ENCODE measurements around the gene PDS5B. TPM values are rescaled to one million over a fixed set of nuclear protein-coding genes. Genes with fewer than 3 reads are reported as not detected.

PDS5B gene
- total and polyA plus RNA-seq, 7 experiments from 2014 or later = 36.0 to 68.0 (median 44.2) TPM

- no peaks in the 10 kb centered on the region for H3K4me1 ChIP-seq (ENCODE audit: control insufficient read depth in 2 of 2, insufficient read depth in 2 of 2, low read length in 2 of 2)
- Mint-ChIP-seq H3K27me3 (no peaks in the 10 kb centered on the region), H3K27ac (peak overlapping the region in 1 of 9 donors; percentile 26), H3K4me1 (peaks cover 21 to 79% (median 58%) of the 10 kb centered on the region in 7 donors), H3K36me3 (peaks cover 0 to 17% (median 8%) of the 10 kb centered on the region in 5 donors), H3K9me3 (peaks cover 0 to 5% (median 0%) of the 10 kb centered on the region in 11 donors), H3K4me3 (no peak overlapping the region)
- H3K4me3 ChIP-seq (ENCODE audit: low read length) = no peak overlapping the region
- no peak overlapping the region for H3K27ac ChIP-seq (ENCODE audit: low read depth, low read length)
- no peaks in the 10 kb centered on the region for H3K27me3 ChIP-seq (ENCODE audit: control insufficient read depth in 2 of 2, insufficient read depth in 2 of 2, low read length in 2 of 2)
- intact Hi-C loops (cut with micrococcal nuclease) = loop anchor here in 1 of 2 donors (5.0 kb wide), 1 partner anchor 723 kb away; no protein-coding TSS in a partner anchor
- H3K9me3 ChIP-seq (ENCODE audit: control insufficient read depth in 2 of 3, low read length in 3 of 3) = no peaks in the 10 kb centered on the region
- ChIA-PET CTCF (interaction anchor here (0.6 kb wide), 1 partner anchor 9 kb away, joined by 3 read pairs; no protein-coding TSS in a partner anchor), POLR2A (no interaction called here)
- DNase-seq = no peak
- H3K36me3 ChIP-seq (ENCODE audit: control insufficient read depth in 2 of 3, insufficient read depth in 3 of 3, low read length in 3 of 3) = no peaks in the 10 kb centered on the region
- ATAC-seq = no peak
Observed at GRCh38 chr13:32629866-32630265, 43.6 kb downstream of the PDS5B start.

GRCh38 chr13:32632343-32632909, 46.2 kb downstream of the PDS5B start:
- peaks cover 13 to 55% (median 40%) of the 10 kb centered on the region in 7 donors for H3K4me1 Mint-ChIP-seq
- Histone ChIP-seq H3K4me3 (ENCODE audit: low read length) (no peak overlapping the region), H3K27ac (ENCODE audit: low read depth, low read length) (no peak overlapping the region), H3K27me3 (ENCODE audit: control insufficient read depth in 2 of 2, insufficient read depth in 2 of 2, low read length in 2 of 2) (no peaks in the 10 kb centered on the region), H3K9me3 (ENCODE audit: control insufficient read depth in 2 of 3, low read length in 3 of 3) (no peaks in the 10 kb centered on the region), H3K4me1 (ENCODE audit: control insufficient read depth in 2 of 2, insufficient read depth in 2 of 2, low read length in 2 of 2) (no peaks in the 10 kb centered on the region), H3K36me3 (ENCODE audit: control insufficient read depth in 2 of 3, insufficient read depth in 3 of 3, low read length in 3 of 3) (no peaks in the 10 kb centered on the region)
- peaks cover 0 to 5% (median 0%) of the 10 kb centered on the region in 11 donors for H3K9me3 Mint-ChIP-seq
- POLR2A ChIA-PET = interaction anchor here (0.6 kb wide), 1 partner anchor 196 kb away, joined by 3 read pairs; no protein-coding TSS in a partner anchor
- CTCF ChIA-PET = interaction anchor here (0.6 to 1.0 kb wide), 3 partner anchors 10 to 46 kb away, joined by 3 to 4 read pairs (median 3); partner anchors contain the start of gene PDS5B
- intact Hi-C loops (cut with micrococcal nuclease) = loop anchor here in 1 of 2 donors (5.0 kb wide), 1 partner anchor 725 kb away; no protein-coding TSS in a partner anchor
- DNase-seq (no peak), ATAC-seq (no peak)
- H3K36me3 Mint-ChIP-seq = peaks cover 0 to 13% (median 8%) of the 10 kb centered on the region in 5 donors
- H3K27ac Mint-ChIP-seq = peak overlapping the region in 3 of 9 donors; percentile 11 to 65 (median 20)
- no peaks in the 10 kb centered on the region for H3K27me3 Mint-ChIP-seq
- H3K4me3 Mint-ChIP-seq = no peak overlapping the region

- ATAC-seq (no peak), DNase-seq (no peak)
- Histone ChIP-seq H3K27ac (ENCODE audit: low read depth, low read length) (no peak overlapping the region), H3K9me3 (ENCODE audit: control insufficient read depth in 2 of 3, low read length in 3 of 3) (no peaks in the 10 kb centered on the region), H3K4me1 (ENCODE audit: control insufficient read depth in 2 of 2, insufficient read depth in 2 of 2, low read length in 2 of 2) (peaks cover 0 to 7% of the 10 kb centered on the region in 2 donors), H3K27me3 (ENCODE audit: control insufficient read depth in 2 of 2, insufficient read depth in 2 of 2, low read length in 2 of 2) (no peaks in the 10 kb centered on the region), H3K36me3 (ENCODE audit: control insufficient read depth in 2 of 3, insufficient read depth in 3 of 3, low read length in 3 of 3) (no peaks in the 10 kb centered on the region), H3K4me3 (ENCODE audit: low read length) (no peak overlapping the region)
- CTCF ChIA-PET = interaction anchor here (0.6 to 2.5 kb wide), 8 partner anchors 10 to 55 kb away, joined by 3 to 6 read pairs (median 4); partner anchors contain the start of gene PDS5B
- Mint-ChIP-seq H3K9me3 (peaks cover 0 to 1% (median 0%) of the 10 kb centered on the region in 11 donors), H3K4me3 (no peak overlapping the region), H3K4me1 (peaks cover 10 to 38% (median 24%) of the 10 kb centered on the region in 7 donors), H3K36me3 (peaks cover 0 to under 1% (median 0%) of the 10 kb centered on the region in 5 donors), H3K27ac (no peak overlapping the region), H3K27me3 (no peaks in the 10 kb centered on the region)
- intact Hi-C loops (cut with micrococcal nuclease) = loop anchor here (5.0 kb wide), 3 partner anchors 99 to 254 kb away; partner anchors contain the start of gene N4BP2L2 (in 1 of the 2)
- POLR2A ChIA-PET = interaction anchor here (1.1 kb wide), 1 partner anchor 51 kb away, joined by 4 read pairs; the partner anchor contains the start of gene PDS5B
Observed at GRCh38 chr13:32636711-32637110, 50.5 kb downstream of the PDS5B start.

GRCh38 chr13:32638739-32639138, 52.5 kb downstream of the PDS5B start:
- ATAC-seq (no peak), DNase-seq (no peak)
- ChIA-PET POLR2A (no interaction called here), CTCF (interaction anchor here (1.1 to 1.2 kb wide), 2 partner anchors 51 to 53 kb away, joined by 4 to 5 read pairs; no protein-coding TSS in a partner anchor)
- peaks cover 14 to 40% (median 28%) of the 10 kb centered on the region in 7 donors for H3K4me1 Mint-ChIP-seq
- no peaks in the 10 kb centered on the region for H3K27me3 ChIP-seq (ENCODE audit: control insufficient read depth in 2 of 2, insufficient read depth in 2 of 2, low read length in 2 of 2)
- peaks cover 0 to 1% (median 0%) of the 10 kb centered on the region in 11 donors for H3K9me3 Mint-ChIP-seq
- H3K4me1 ChIP-seq (ENCODE audit: control insufficient read depth in 2 of 2, insufficient read depth in 2 of 2, low read length in 2 of 2) = peaks cover 0 to 12% of the 10 kb centered on the region in 2 donors
- H3K27ac ChIP-seq (ENCODE audit: low read depth, low read length) = no peak overlapping the region
- H3K4me3 ChIP-seq (ENCODE audit: low read length) = no peak overlapping the region
- no peak overlapping the region for H3K4me3 Mint-ChIP-seq
- H3K27ac Mint-ChIP-seq = no peak overlapping the region
- H3K27me3 Mint-ChIP-seq = no peaks in the 10 kb centered on the region
- no peaks in the 10 kb centered on the region for H3K9me3 ChIP-seq (ENCODE audit: control insufficient read depth in 2 of 3, low read length in 3 of 3)
- no peaks in the 10 kb centered on the region for H3K36me3 ChIP-seq (ENCODE audit: control insufficient read depth in 2 of 3, insufficient read depth in 3 of 3, low read length in 3 of 3)
- no peaks in the 10 kb centered on the region for H3K36me3 Mint-ChIP-seq
- intact Hi-C loops (cut with micrococcal nuclease) = loop anchor here (1.0 to 5.0 kb wide), 11 partner anchors 12 to 1084 kb away; partner anchors contain the start of genes N4BP2L2 (in 2 of the 2), PDS5B (in 2 of the 2), BRCA2 (in 1 of the 2) and ZAR1L (in 1 of the 2)

GRCh38 chr13:32639502-32640105, 53.4 kb downstream of the PDS5B start:
- ChIA-PET CTCF (interaction anchor here (0.6 to 2.2 kb wide), 10 partner anchors 9 to 729 kb away, joined by 3 to 11 read pairs (median 4); partner anchors contain the start of gene PDS5B), POLR2A (interaction anchor here (0.7 to 1.2 kb wide), 2 partner anchors 51 to 53 kb away, joined by 3 to 6 read pairs; partner anchors contain the start of gene PDS5B)
- H3K27ac ChIP-seq (ENCODE audit: low read depth, low read length) = no peak overlapping the region
- Mint-ChIP-seq H3K36me3 (no peaks in the 10 kb centered on the region), H3K27ac (no peak overlapping the region), H3K27me3 (no peaks in the 10 kb centered on the region), H3K9me3 (peaks cover 0 to 1% (median 0%) of the 10 kb centered on the region in 11 donors), H3K4me1 (peaks cover 11 to 43% (median 32%) of the 10 kb centered on the region in 7 donors), H3K4me3 (no peak overlapping the region)
- DNase-seq = peak in 7 of 9 donors; percentile 40 to 60 (median 53)
- no peaks in the 10 kb centered on the region for H3K36me3 ChIP-seq (ENCODE audit: control insufficient read depth in 2 of 3, insufficient read depth in 3 of 3, low read length in 3 of 3)
- intact Hi-C loops (cut with micrococcal nuclease) = loop anchor here (1.0 to 5.0 kb wide), 12 partner anchors 11 to 1083 kb away; partner anchors contain the start of genes N4BP2L2 (in 2 of the 2), PDS5B (in 2 of the 2), BRCA2 (in 1 of the 2) and KL (in 1 of the 2)
- ATAC-seq = peak; percentile 95
- H3K4me1 ChIP-seq (ENCODE audit: control insufficient read depth in 2 of 2, insufficient read depth in 2 of 2, low read length in 2 of 2) = peaks cover 0 to 12% of the 10 kb centered on the region in 2 donors
- no peaks in the 10 kb centered on the region for H3K27me3 ChIP-seq (ENCODE audit: control insufficient read depth in 2 of 2, insufficient read depth in 2 of 2, low read length in 2 of 2)
- no peak overlapping the region for H3K4me3 ChIP-seq (ENCODE audit: low read length)
- H3K9me3 ChIP-seq (ENCODE audit: control insufficient read depth in 2 of 3, low read length in 3 of 3) = no peaks in the 10 kb centered on the region

GRCh38 chr13:32642316-32642715, 56.1 kb downstream of the PDS5B start:
- H3K4me1 Mint-ChIP-seq = peaks cover 30 to 70% (median 59%) of the 10 kb centered on the region in 7 donors
- intact Hi-C loops (cut with micrococcal nuclease) = loop anchor here in 1 of 2 donors (5.0 kb wide), 1 partner anchor 375 kb away; the partner anchor contains the start of gene KL
- H3K9me3 Mint-ChIP-seq = peaks cover 0 to 1% (median 0%) of the 10 kb centered on the region in 11 donors
- no peaks in the 10 kb centered on the region for H3K36me3 ChIP-seq (ENCODE audit: control insufficient read depth in 2 of 3, insufficient read depth in 3 of 3, low read length in 3 of 3)
- H3K36me3 Mint-ChIP-seq = no peaks in the 10 kb centered on the region
- H3K4me1 ChIP-seq (ENCODE audit: control insufficient read depth in 2 of 2, insufficient read depth in 2 of 2, low read length in 2 of 2) = peaks cover 6 to 22% of the 10 kb centered on the region in 2 donors
- no peaks in the 10 kb centered on the region for H3K9me3 ChIP-seq (ENCODE audit: control insufficient read depth in 2 of 3, low read length in 3 of 3)
- no peaks in the 10 kb centered on the region for H3K27me3 ChIP-seq (ENCODE audit: control insufficient read depth in 2 of 2, insufficient read depth in 2 of 2, low read length in 2 of 2)
- no peak overlapping the region for H3K27ac ChIP-seq (ENCODE audit: low read depth, low read length)
- no peak for DNase-seq
- peak overlapping the region in 1 of 9 donors; percentile 63 for H3K27ac Mint-ChIP-seq
- H3K4me3 Mint-ChIP-seq = peak overlapping the region in 1 of 10 donors; percentile 3
- no peak overlapping the region for H3K4me3 ChIP-seq (ENCODE audit: low read length)
- ATAC-seq = no peak
- POLR2A ChIA-PET = interaction anchor here (0.7 to 1.3 kb wide), 2 partner anchors 55 to 56 kb away, joined by 3 read pairs; partner anchors contain the start of gene PDS5B
- CTCF ChIA-PET = interaction anchor here (0.6 to 1.7 kb wide), 6 partner anchors 9 to 209 kb away, joined by 4 to 9 read pairs (median 6); partner anchors contain the start of gene PDS5B
- no peaks in the 10 kb centered on the region for H3K27me3 Mint-ChIP-seq
